Left renal cortex interstitium (tissue), 4 donors: ENCODE results near the gene MMP25. TPM values are rescaled to one million over a fixed set of nuclear protein-coding genes. Genes with fewer than 3 reads are reported as not detected.

Experiments
- DNase-seq, 4 donors: peaks; one replicate each; pipeline ENCODE4 v3.0.0-alpha.2; 2013; ENCODE audit warnings: low read depth in 4 of 4, low spot score in 2 of 4, missing footprints in 1 of 4
- polyA plus RNA-seq, 4 donors: library from polyadenylated mRNA; unstranded; fragments of 120-200 nt; gene quantifications; one replicate each; pipeline ENCODE4 v1.2.1, GENCODE V29; 2013; ENCODE audit not compliant: insufficient read length in 4 of 4

MMP25 gene
- polyA plus RNA-seq, 4 donors = 0.51 to 3.2 (median 1.2) TPM

GRCh38 chr16:3015865-3016521 lies 30.4 kb upstream of the MMP25 start:
- no peak for DNase-seq

GRCh38 chr16:3017344-3017743 lies 29.0 kb upstream of the MMP25 start:
- DNase-seq = no peak

GRCh38 chr16:3017794-3018506 lies 28.4 kb upstream of the MMP25 start, which contains the start of gene CLDN6:
Gene CLDN6, minus strand, starts transcription at chr16:3018183. Its CDS starts 2,162 bp downstream, at chr16:3016021.
- DNase-seq = no peak

- no peak for DNase-seq
Observed at GRCh38 chr16:3019594-3020246, 26.6 kb upstream of the MMP25 start.

GRCh38 chr16:3020247-3020603 lies 26.1 kb upstream of the MMP25 start, which contains the start of gene TNFRSF12A:
Gene TNFRSF12A, plus strand, starts transcription at chr16:3020368. Its CDS starts 30 bp downstream, at chr16:3020398.
- DNase-seq = no peak

- no peak for DNase-seq
Observed at GRCh38 chr16:3020604-3021448, 25.5 kb upstream of the MMP25 start.

GRCh38 chr16:3021449-3022207 lies 24.7 kb upstream of the MMP25 start:
- DNase-seq = no peak

GRCh38 chr16:3022208-3022683 lies 24.1 kb upstream of the MMP25 start:
- DNase-seq = no peak

GRCh38 chr16:3022684-3023414 lies 23.5 kb upstream of the MMP25 start:
- no peak for DNase-seq

GRCh38 chr16:3023415-3023668 lies 23.0 kb upstream of the MMP25 start:
- no peak for DNase-seq

GRCh38 chr16:3023669-3024478 lies 22.5 kb upstream of the MMP25 start, which contains the start of the genes HCFC1R1 and THOC6:
Gene HCFC1R1, minus strand, starts transcription at chr16:3023942. Its CDS starts 1 bp downstream, at chr16:3023941.
Gene THOC6, plus strand, starts transcription at chr16:3024035. Its CDS starts 292 bp downstream, at chr16:3024327.
- peak in 2 of 4 donors; percentile 93 to 96 for DNase-seq

- DNase-seq = no peak
Observed at GRCh38 chr16:3025032-3026002, 21.0 kb upstream of the MMP25 start.

GRCh38 chr16:3026003-3026378 lies 20.4 kb upstream of the MMP25 start:
- no peak for DNase-seq

- DNase-seq = no peak
Observed at GRCh38 chr16:3026609-3027488, 19.5 kb upstream of the MMP25 start.

- DNase-seq = no peak
Observed at GRCh38 chr16:3027489-3027795, 18.9 kb upstream of the MMP25 start.

- DNase-seq = no peak
Observed at GRCh38 chr16:3027983-3028715, 18.2 kb upstream of the MMP25 start.
